K562 (cell line): ENCODE results near the gene ST6GALNAC6. TPM values are rescaled to one million over a fixed set of nuclear protein-coding genes. Genes with fewer than 3 reads are reported as not detected.

Source experiments
- ATAC-seq: fragments of 200-7000 bp; cut with Tn5 transposase; 3 replicates; pipeline ENCODE4 v1.9.1; 2020; ENCODE audit warnings: moderate library complexity
- BruUV-seq: library from RNA; stranded (reverse); fragments of 400-500 nt; replicated peaks from 2 replicates; lab custom pipeline; 2021; lab: Mats Ljungman, UMichigan
- CTCF ChIA-PET: fragments of 300-600 bp; formaldehyde crosslinking; extraction: SDS; loops from one replicate; lab custom pipeline; 2021; ENCODE audit warnings: low intra/inter-chr PET ratio; lab: Yijun Ruan, JAX
- POLR2A ChIA-PET: fragments of 300-600, 350-650 bp; sonication (Branson Sonifier 250); formaldehyde crosslinking; extraction: SDS; loops from one replicate; lab custom pipeline; 2021; ENCODE audit warnings: antibody characterized with exemption, inconsistent platforms; lab: Yijun Ruan, JAX
- DNase-seq, 4 experiments: peaks; one replicate each; pipeline versions ENCODE4 v3.0.0 to v3.0.0-alpha.2; 2011 to 2018; ENCODE audit warnings: low spot score in 3 of 4, mixed read lengths in 3 of 4; ENCODE audit errors: extremely low read depth in 1 of 4
- FAIRE-seq: peaks from 2 replicates; lab custom pipeline; 2011; peaks lifted over from hg19 to GRCh38; lab: Jason Lieb, UNC
- H2AFZ ChIP-seq: 2 replicates; pipeline ENCODE4 v1.6.0; 2011; ENCODE audit warnings: low read depth, low read length, control low read depth, inconsistent platforms
- H3K27ac ChIP-seq: fragments of 200-600 bp; 3 replicates; pipeline ENCODE4 v1.8.0; 2011; ENCODE audit warnings: low read depth, mild to moderate bottlenecking, control low read depth, inconsistent platforms, low read length, moderate library complexity, mixed read lengths; ENCODE audit errors: extremely low read depth
- H3K27me3 ChIP-seq, 2 experiments: fragments of 300-600 bp in 1 of 2; 2 replicates in 1 of 2; 3 replicates in 1 of 2; pipeline versions ENCODE4 v1.6.0 to v1.8.0; 2011; ENCODE audit warnings: inconsistent platforms in 2 of 2, low read length in 2 of 2, mild to moderate bottlenecking in 1 of 2, mixed read lengths in 1 of 2, moderate library complexity in 1 of 2; ENCODE audit not compliant: control insufficient read depth in 2 of 2, insufficient read depth in 2 of 2
- H3K36me3 ChIP-seq: fragments of 300-600 bp; 3 replicates; pipeline ENCODE4 v1.8.0; 2011; ENCODE audit warnings: mild to moderate bottlenecking, low read length, inconsistent platforms; ENCODE audit not compliant: control insufficient read depth, insufficient read depth
- H3K4me1 ChIP-seq, 2 experiments: fragments of 200-600 bp in 1 of 2; replicated peaks in 1 of 2; 2 replicates in 1 of 2; 3 replicates in 1 of 2; pipeline versions ENCODE4 v1.5.1 to v1.8.0; 2011; ENCODE audit warnings: inconsistent platforms in 2 of 2, low read length in 2 of 2, mild to moderate bottlenecking in 1 of 2, mixed read lengths in 1 of 2, moderate library complexity in 1 of 2; ENCODE audit not compliant: control insufficient read depth in 2 of 2, insufficient read depth in 2 of 2
- H3K4me2 ChIP-seq: 2 replicates; pipeline ENCODE4 v1.6.1; 2011; ENCODE audit warnings: low read length, control low read depth, inconsistent platforms, mixed read lengths; ENCODE audit not compliant: insufficient read depth
- H3K4me3 ChIP-seq: fragments of 200-600 bp; sonication (generic), shearing (Covaris generic); 2 replicates; pipeline ENCODE4 v1.5.1; 2016; ENCODE audit warnings: control low read depth, inconsistent platforms
- H3K79me2 ChIP-seq: fragments of 200-600 bp; 3 replicates; pipeline ENCODE4 v1.8.0; 2011; ENCODE audit warnings: low read length, inconsistent platforms; ENCODE audit not compliant: control insufficient read depth, insufficient read depth
- H3K9ac ChIP-seq, 2 experiments: 2 replicates each; pipeline versions ENCODE4 v1.6.0 to v1.6.1; 2011; ENCODE audit warnings: low read depth in 2 of 2, low read length in 2 of 2, control low read depth in 1 of 2, inconsistent platforms in 1 of 2, mild to moderate bottlenecking in 1 of 2, mixed read lengths in 1 of 2; ENCODE audit not compliant: insufficient read depth in 1 of 2
- H3K9me1 ChIP-seq: one replicate; pipeline ENCODE4 v1.6.0; 2011; ENCODE audit warnings: inconsistent platforms, mild to moderate bottlenecking, low read length, moderate library complexity; ENCODE audit not compliant: control insufficient read depth, insufficient read depth
- H3K9me3 ChIP-seq: replicated peaks from 2 replicates; pipeline ENCODE4 v1.5.1; 2011; ENCODE audit warnings: low read depth, low read length, inconsistent platforms; ENCODE audit not compliant: control insufficient read depth, insufficient read depth
- H4K20me1 ChIP-seq: replicated peaks from 2 replicates; pipeline ENCODE4 v1.6.1; 2011; ENCODE audit warnings: low read length, inconsistent platforms, mixed read lengths; ENCODE audit not compliant: control insufficient read depth, insufficient read depth
- DMBX1 ChIP-seq: fragments of 250-450 bp; sonication (Bioruptor Pico); IDR thresholded peaks from 2 replicates; pipeline ENCODE4 v1.8.0; 2022; ENCODE audit warnings: inconsistent platforms, mild to moderate bottlenecking, moderate library complexity, borderline replicate concordance
- FOS ChIP-seq: IDR thresholded peaks from 3 replicates; pipeline ENCODE4 v1.6.1; 2011; ENCODE audit not compliant: insufficient read length; ENCODE audit errors: extremely low read depth
- IFI16 ChIP-seq: fragments of 250-450 bp; sonication (Bioruptor Pico); IDR thresholded peaks from 2 replicates; pipeline ENCODE4 v2.1.2; 2022; ENCODE audit warnings: mild to moderate bottlenecking, inconsistent platforms
- KDM4B ChIP-seq, 2 experiments: fragments of 450-650 bp in 1 of 2; sonication (generic) in 1 of 2; IDR thresholded peaks; 2 replicates each; pipeline ENCODE4 v1.6.1; 2016 to 2017; ENCODE audit warnings: borderline replicate concordance in 2 of 2, antibody characterized with exemption in 1 of 2, low read depth in 1 of 2, mild to moderate bottlenecking in 1 of 2
- LARP7 ChIP-seq: fragments of 450-650 bp; IDR thresholded peaks from 2 replicates; pipeline ENCODE4 v1.6.1; 2016
- NCOA6 ChIP-seq: fragments of 450-650 bp; IDR thresholded peaks from 2 replicates; pipeline ENCODE4 v1.6.1; 2017; ENCODE audit warnings: mild to moderate bottlenecking
- POLR2AphosphoS2 ChIP-seq: IDR thresholded peaks from 2 replicates; pipeline ENCODE4 v1.6.1; 2012; ENCODE audit warnings: low read length, improper control_type of control experiment
- PRMT5 ChIP-seq: sonication (generic); formaldehyde crosslinking; IDR thresholded peaks from 2 replicates; pipeline ENCODE4 v1.5.0; 2020; ENCODE audit warnings: missing genetic modification reagents
- ZNF354B ChIP-seq: fragments of 250-450 bp; sonication (Bioruptor Pico); IDR thresholded peaks from 2 replicates; pipeline ENCODE4 v1.4.0; 2020
- WGBS: fragments of 100-300 bp; shearing (Covaris generic); methylation state at CpG from one replicate; pipeline ENCODE4 v1.1.6; 2016; ENCODE audit warnings: low coverage, mixed read lengths; ENCODE audit not compliant: insufficient coverage; ENCODE audit errors: missing lambda C conversion rate; 5-methylcytosine and 5-hydroxymethylcytosine counted together
- in situ Hi-C: fragments of 300-500 bp; cut with MboI; formaldehyde crosslinking; loops from 4 replicates; pipeline ENCODE4 v1.15.0; 2018; ENCODE audit warnings: inconsistent platforms, mixed read lengths
- intact Hi-C: fragments of 100-400 bp; cut with micrococcal nuclease; formaldehyde crosslinking; loops from 2 replicates; pipeline ENCODE4 v1.14.2; 2022
- polyA plus RNA-seq, 8 experiments: library from polyadenylated mRNA; depleted of rRNA in 4 of 8; stranded (reverse) in 5 of 8; unstranded in 3 of 8; fragments of >200 nt; fragmentation: Nextera tagmentation in 2 of 8; fragmentation: Illumina TruSeq in 1 of 8; extraction: Ambion mirVana in 2 of 8; extraction: Trizol in 1 of 8; gene quantifications; 2 replicates each; pipeline versions ENCODE4 v1.2.1 to v1.2.3, GENCODE V29; 2011 to 2014; ENCODE audit warnings: inconsistent platforms in 1 of 8, missing spikeins in 1 of 8
- total RNA-seq, 7 experiments: library from RNA; depleted of rRNA in 6 of 7; stranded (reverse); fragments of >200 nt in 6 of 7; fragmentation: Illumina TruSeq in 2 of 7; extraction: Trizol in 2 of 7; gene quantifications; 2 replicates each; pipeline versions ENCODE4 v1.2.1 to v1.2.3, GENCODE V29; 2011 to 2021; ENCODE audit warnings: low replicate concordance in 1 of 7
- TF ChIP-seq, protein P1 (sequence below): fragments of 450-650 bp; formaldehyde crosslinking; IDR thresholded peaks from 2 replicates; pipeline ENCODE4 v1.4.0; 2020; ENCODE audit warnings: mild to moderate bottlenecking, moderate library complexity
- TF ChIP-seq, protein P2 (sequence below): fragments of 200-600 bp; sonication (generic); IDR thresholded peaks from one replicate; pipeline ENCODE4 v1.6.1; 2012; ENCODE audit warnings: mild to moderate bottlenecking, low read depth, low read length, inconsistent platforms

Gene ST6GALNAC6
- total and polyA plus RNA-seq, 9 of the 15 experiments (the other 6 are each of a cell fraction or from before 2014, with no cell fraction given): 0.13 to 23.0 (median 14.5) TPM

- intact Hi-C loops (no loop called here), in situ Hi-C loops (no loop called here)
- DNase-seq: peak in 3 of 4 experiments; percentile 78 to 85 (median 82)
- H3K36me3 ChIP-seq: peaks cover 54% of the 10 kb centered on the region
- no TSS peak for BruUV-seq
- H3K9me1 ChIP-seq: no peaks in the 10 kb centered on the region
- H4K20me1 ChIP-seq: no peaks in the 10 kb centered on the region
- POLR2A ChIA-PET: interaction anchor here (1.0 kb wide), 1 partner anchor 8 kb away, joined by 3 read pairs; no protein-coding TSS in a partner anchor
- ATAC-seq: peak; percentile 71
- peaks cover 0 to 35% of the 10 kb centered on the region in 2 experiments; a peak in 3 of 5 replicates for H3K4me1 ChIP-seq
- H3K79me2 ChIP-seq: no peaks in the 10 kb centered on the region
- H3K27me3 ChIP-seq: no peaks in the 10 kb centered on the region
- no peak overlapping the region for H3K27ac ChIP-seq
- no peak overlapping the region for H3K4me2 ChIP-seq
- CTCF ChIA-PET: no interaction called here
- H3K9me3 ChIP-seq: no peaks in the 10 kb centered on the region
- H3K4me3 ChIP-seq: no peak overlapping the region
- WGBS: 93% methylated on average over 18 of the region's 18 CpGs
- no peak overlapping the region for H2AFZ ChIP-seq
- FAIRE-seq: peak; percentile 65
- H3K9ac ChIP-seq: no peak overlapping the region
- TF ChIP-seq, protein P1, sequence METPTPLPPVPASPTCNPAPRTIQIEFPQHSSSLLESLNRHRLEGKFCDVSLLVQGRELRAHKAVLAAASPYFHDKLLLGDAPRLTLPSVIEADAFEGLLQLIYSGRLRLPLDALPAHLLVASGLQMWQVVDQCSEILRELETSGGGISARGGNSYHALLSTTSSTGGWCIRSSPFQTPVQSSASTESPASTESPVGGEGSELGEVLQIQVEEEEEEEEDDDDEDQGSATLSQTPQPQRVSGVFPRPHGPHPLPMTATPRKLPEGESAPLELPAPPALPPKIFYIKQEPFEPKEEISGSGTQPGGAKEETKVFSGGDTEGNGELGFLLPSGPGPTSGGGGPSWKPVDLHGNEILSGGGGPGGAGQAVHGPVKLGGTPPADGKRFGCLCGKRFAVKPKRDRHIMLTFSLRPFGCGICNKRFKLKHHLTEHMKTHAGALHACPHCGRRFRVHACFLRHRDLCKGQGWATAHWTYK (CRISPR knock-in tag): no peak
- TF ChIP-seq POLR2AphosphoS2: no peak
- TF ChIP-seq LARP7: no peak
- TF ChIP-seq PRMT5 (CRISPR knock-in tag): no peak
- no peak for TF ChIP-seq NCOA6
- TF ChIP-seq DMBX1: no peak
- TF ChIP-seq ZNF354B (CRISPR knock-in tag): no peak
- no peak for TF ChIP-seq KDM4B (IDR thresholded peaks at IDR 0.05; ENCODE audit: borderline replicate concordance in 2 of 2, low read depth in 1 of 2)
- peak; percentile 90 for TF ChIP-seq FOS
- TF ChIP-seq, protein P2, sequence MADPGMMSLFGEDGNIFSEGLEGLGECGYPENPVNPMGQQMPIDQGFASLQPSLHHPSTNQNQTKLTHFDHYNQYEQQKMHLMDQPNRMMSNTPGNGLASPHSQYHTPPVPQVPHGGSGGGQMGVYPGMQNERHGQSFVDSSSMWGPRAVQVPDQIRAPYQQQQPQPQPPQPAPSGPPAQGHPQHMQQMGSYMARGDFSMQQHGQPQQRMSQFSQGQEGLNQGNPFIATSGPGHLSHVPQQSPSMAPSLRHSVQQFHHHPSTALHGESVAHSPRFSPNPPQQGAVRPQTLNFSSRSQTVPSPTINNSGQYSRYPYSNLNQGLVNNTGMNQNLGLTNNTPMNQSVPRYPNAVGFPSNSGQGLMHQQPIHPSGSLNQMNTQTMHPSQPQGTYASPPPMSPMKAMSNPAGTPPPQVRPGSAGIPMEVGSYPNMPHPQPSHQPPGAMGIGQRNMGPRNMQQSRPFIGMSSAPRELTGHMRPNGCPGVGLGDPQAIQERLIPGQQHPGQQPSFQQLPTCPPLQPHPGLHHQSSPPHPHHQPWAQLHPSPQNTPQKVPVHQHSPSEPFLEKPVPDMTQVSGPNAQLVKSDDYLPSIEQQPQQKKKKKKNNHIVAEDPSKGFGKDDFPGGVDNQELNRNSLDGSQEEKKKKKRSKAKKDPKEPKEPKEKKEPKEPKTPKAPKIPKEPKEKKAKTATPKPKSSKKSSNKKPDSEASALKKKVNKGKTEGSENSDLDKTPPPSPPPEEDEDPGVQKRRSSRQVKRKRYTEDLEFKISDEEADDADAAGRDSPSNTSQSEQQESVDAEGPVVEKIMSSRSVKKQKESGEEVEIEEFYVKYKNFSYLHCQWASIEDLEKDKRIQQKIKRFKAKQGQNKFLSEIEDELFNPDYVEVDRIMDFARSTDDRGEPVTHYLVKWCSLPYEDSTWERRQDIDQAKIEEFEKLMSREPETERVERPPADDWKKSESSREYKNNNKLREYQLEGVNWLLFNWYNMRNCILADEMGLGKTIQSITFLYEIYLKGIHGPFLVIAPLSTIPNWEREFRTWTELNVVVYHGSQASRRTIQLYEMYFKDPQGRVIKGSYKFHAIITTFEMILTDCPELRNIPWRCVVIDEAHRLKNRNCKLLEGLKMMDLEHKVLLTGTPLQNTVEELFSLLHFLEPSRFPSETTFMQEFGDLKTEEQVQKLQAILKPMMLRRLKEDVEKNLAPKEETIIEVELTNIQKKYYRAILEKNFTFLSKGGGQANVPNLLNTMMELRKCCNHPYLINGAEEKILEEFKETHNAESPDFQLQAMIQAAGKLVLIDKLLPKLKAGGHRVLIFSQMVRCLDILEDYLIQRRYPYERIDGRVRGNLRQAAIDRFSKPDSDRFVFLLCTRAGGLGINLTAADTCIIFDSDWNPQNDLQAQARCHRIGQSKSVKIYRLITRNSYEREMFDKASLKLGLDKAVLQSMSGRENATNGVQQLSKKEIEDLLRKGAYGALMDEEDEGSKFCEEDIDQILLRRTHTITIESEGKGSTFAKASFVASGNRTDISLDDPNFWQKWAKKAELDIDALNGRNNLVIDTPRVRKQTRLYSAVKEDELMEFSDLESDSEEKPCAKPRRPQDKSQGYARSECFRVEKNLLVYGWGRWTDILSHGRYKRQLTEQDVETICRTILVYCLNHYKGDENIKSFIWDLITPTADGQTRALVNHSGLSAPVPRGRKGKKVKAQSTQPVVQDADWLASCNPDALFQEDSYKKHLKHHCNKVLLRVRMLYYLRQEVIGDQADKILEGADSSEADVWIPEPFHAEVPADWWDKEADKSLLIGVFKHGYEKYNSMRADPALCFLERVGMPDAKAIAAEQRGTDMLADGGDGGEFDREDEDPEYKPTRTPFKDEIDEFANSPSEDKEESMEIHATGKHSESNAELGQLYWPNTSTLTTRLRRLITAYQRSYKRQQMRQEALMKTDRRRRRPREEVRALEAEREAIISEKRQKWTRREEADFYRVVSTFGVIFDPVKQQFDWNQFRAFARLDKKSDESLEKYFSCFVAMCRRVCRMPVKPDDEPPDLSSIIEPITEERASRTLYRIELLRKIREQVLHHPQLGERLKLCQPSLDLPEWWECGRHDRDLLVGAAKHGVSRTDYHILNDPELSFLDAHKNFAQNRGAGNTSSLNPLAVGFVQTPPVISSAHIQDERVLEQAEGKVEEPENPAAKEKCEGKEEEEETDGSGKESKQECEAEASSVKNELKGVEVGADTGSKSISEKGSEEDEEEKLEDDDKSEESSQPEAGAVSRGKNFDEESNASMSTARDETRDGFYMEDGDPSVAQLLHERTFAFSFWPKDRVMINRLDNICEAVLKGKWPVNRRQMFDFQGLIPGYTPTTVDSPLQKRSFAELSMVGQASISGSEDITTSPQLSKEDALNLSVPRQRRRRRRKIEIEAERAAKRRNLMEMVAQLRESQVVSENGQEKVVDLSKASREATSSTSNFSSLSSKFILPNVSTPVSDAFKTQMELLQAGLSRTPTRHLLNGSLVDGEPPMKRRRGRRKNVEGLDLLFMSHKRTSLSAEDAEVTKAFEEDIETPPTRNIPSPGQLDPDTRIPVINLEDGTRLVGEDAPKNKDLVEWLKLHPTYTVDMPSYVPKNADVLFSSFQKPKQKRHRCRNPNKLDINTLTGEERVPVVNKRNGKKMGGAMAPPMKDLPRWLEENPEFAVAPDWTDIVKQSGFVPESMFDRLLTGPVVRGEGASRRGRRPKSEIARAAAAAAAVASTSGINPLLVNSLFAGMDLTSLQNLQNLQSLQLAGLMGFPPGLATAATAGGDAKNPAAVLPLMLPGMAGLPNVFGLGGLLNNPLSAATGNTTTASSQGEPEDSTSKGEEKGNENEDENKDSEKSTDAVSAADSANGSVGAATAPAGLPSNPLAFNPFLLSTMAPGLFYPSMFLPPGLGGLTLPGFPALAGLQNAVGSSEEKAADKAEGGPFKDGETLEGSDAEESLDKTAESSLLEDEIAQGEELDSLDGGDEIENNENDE: no peak
- TF ChIP-seq IFI16: no peak
These were observed 12.9 kb downstream of the ST6GALNAC6 start for GRCh38 chr9:127886401-127886972.
